Neutrophil (primary cell): ENCODE measurements around the gene C5orf47.
A peak's percentile ranks its signal among the peaks of the same experiment; 100 is the strongest.

ENCODE experiments used
- H3K27ac ChIP-seq: fragments of 200-600 bp; sonication (generic); 2 replicates; pipeline ENCODE4 v1.5.1; 2016; ENCODE audit warnings: mild to moderate bottlenecking, moderate library complexity
- H3K27me3 ChIP-seq: fragments of 200-600 bp; sonication (generic); 2 replicates; pipeline ENCODE4 v1.6.0; 2016; ENCODE audit warnings: mild to moderate bottlenecking
- H3K36me3 ChIP-seq: fragments of 200-600 bp; sonication (generic); 2 replicates; pipeline ENCODE4 v1.5.1; 2017
- H3K4me1 ChIP-seq, 2 experiments: fragments of 200-600 bp in 1 of 2; sonication (generic) in 1 of 2; 1 replicate in 1 of 2; 2 replicates in 1 of 2; pipeline versions ENCODE4 v1.5.1 to v1.6.1; 2013 to 2016; ENCODE audit warnings: low read depth in 1 of 2, low read length in 1 of 2, mild to moderate bottlenecking in 1 of 2, moderate library complexity in 1 of 2; ENCODE audit not compliant: control insufficient read depth in 1 of 2, insufficient read depth in 1 of 2
- H3K4me3 ChIP-seq, 2 experiments: fragments of 200-600 bp in 1 of 2; sonication (generic) in 1 of 2; 1 replicate in 1 of 2; 2 replicates in 1 of 2; pipeline ENCODE4 v1.5.1; 2013 to 2016; ENCODE audit warnings: low read depth in 1 of 2, low read length in 1 of 2, mild to moderate bottlenecking in 1 of 2, moderate library complexity in 1 of 2
- H3K9me3 ChIP-seq: fragments of 200-600 bp; sonication (generic); 2 replicates; pipeline ENCODE4 v1.5.1; 2016
- TF ChIP-seq, protein P1 (sequence below): fragments of 200-600 bp; sonication (generic); IDR thresholded peaks from 2 replicates; pipeline ENCODE4 v1.5.1; 2016; ENCODE audit warnings: antibody characterized with exemption

C5orf47 gene

GRCh38 chr5:173945160-173945559 lies 43.8 kb upstream of the C5orf47 start:
- Histone ChIP-seq H3K4me1 (peaks cover 35 to 36% of the 10 kb centered on the region in 2 experiments), H3K27ac (peak overlapping the region; percentile 2), H3K9me3 (no peaks in the 10 kb centered on the region), H3K4me3 (no peak overlapping the region), H3K27me3 (no peaks in the 10 kb centered on the region), H3K36me3 (peaks cover 57% of the 10 kb centered on the region)
- TF ChIP-seq, protein P1, sequence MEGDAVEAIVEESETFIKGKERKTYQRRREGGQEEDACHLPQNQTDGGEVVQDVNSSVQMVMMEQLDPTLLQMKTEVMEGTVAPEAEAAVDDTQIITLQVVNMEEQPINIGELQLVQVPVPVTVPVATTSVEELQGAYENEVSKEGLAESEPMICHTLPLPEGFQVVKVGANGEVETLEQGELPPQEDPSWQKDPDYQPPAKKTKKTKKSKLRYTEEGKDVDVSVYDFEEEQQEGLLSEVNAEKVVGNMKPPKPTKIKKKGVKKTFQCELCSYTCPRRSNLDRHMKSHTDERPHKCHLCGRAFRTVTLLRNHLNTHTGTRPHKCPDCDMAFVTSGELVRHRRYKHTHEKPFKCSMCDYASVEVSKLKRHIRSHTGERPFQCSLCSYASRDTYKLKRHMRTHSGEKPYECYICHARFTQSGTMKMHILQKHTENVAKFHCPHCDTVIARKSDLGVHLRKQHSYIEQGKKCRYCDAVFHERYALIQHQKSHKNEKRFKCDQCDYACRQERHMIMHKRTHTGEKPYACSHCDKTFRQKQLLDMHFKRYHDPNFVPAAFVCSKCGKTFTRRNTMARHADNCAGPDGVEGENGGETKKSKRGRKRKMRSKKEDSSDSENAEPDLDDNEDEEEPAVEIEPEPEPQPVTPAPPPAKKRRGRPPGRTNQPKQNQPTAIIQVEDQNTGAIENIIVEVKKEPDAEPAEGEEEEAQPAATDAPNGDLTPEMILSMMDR, result no peak

DNA sequence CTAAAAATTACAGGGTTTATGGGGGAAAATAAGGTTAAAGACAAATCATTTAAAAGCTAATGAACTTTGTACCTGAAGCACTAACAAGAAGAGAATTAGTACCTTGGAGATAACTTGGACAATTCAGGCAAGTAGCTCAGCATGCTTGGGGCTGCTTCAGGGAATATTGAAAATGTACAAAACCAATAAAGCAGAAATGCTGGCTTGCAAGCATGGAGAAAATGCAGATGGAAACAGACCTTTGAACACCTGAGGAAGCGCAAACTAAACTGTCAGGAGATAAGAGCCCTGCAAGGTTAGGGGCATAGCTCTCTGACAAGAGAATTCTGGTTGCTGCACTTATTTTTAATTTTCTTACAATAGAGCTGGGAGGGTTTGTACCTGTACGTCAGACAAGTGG lies 42.6 kb upstream of the C5orf47 start:
- Histone ChIP-seq H3K9me3 (no peaks in the 10 kb centered on the region), H3K4me3 (no peak overlapping the region), H3K27me3 (no peaks in the 10 kb centered on the region), H3K36me3 (peaks cover 68% of the 10 kb centered on the region), H3K27ac (no peak overlapping the region), H3K4me1 (peaks cover 23 to 25% of the 10 kb centered on the region in 2 experiments)
- TF ChIP-seq, protein P1, result no peak

DNA sequence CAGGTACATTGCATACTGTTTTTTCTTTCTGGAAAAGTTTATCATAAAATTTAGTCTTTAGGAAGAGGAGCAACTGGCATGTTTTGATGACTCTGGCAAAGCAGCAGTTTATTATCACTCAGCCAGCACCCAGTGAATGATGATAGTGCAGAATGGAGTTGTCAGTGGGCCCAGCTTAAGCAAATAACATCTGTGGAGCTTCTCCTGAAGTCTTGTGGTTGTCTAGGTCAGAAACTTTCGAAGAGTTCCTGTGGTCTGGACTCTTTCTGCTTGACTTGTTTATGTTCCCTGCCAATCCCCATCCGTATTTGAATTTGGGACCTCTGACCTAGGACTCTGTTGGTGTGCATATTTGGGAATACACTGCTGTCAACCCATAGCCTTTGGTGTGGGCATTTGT lies 38.1 kb upstream of the C5orf47 start:
- H3K4me3 ChIP-seq, result no peak overlapping the region
- peaks cover 99% of the 10 kb centered on the region for H3K36me3 ChIP-seq
- no peaks in the 10 kb centered on the region for H3K4me1 ChIP-seq
- H3K9me3 ChIP-seq, result no peaks in the 10 kb centered on the region
- TF ChIP-seq, protein P1, result no peak
- H3K27me3 ChIP-seq, result no peaks in the 10 kb centered on the region
- no peak overlapping the region for H3K27ac ChIP-seq

GRCh38 chr5:173953528-173954090 lies 35.4 kb upstream of the C5orf47 start:
- no peaks in the 10 kb centered on the region for H3K27me3 ChIP-seq
- H3K27ac ChIP-seq, result no peak overlapping the region
- H3K4me1 ChIP-seq, result no peaks in the 10 kb centered on the region
- H3K4me3 ChIP-seq, result no peak overlapping the region
- no peaks in the 10 kb centered on the region for H3K9me3 ChIP-seq
- TF ChIP-seq, protein P1, result no peak
- H3K36me3 ChIP-seq, result peaks cover 99% of the 10 kb centered on the region

GRCh38 chr5:173954671-173955521 lies 34.1 kb upstream of the C5orf47 start:
- Histone ChIP-seq H3K4me1 (no peaks in the 10 kb centered on the region), H3K36me3 (peaks cover 97% of the 10 kb centered on the region), H3K9me3 (no peaks in the 10 kb centered on the region), H3K4me3 (no peak overlapping the region), H3K27me3 (no peaks in the 10 kb centered on the region), H3K27ac (peak overlapping the region; percentile 14)
- TF ChIP-seq, protein P1, result no peak
